SK-MEL-5 (cell line): Measurements from ENCODE around the gene RHOU. TPM values are rescaled to one million over a fixed set of nuclear protein-coding genes. Genes with fewer than 3 reads are reported as not detected.
A peak's percentile ranks its signal among the peaks of the same experiment; 100 is the strongest.

ENCODE experiments used
- DNase-seq: peaks from one replicate; pipeline ENCODE4 v3.0.0-alpha.2; 2016; ENCODE audit warnings: low read depth, low spot score
- in situ Hi-C: cut with HindIII; loops from 2 replicates; pipeline ENCODE4 v1.10.0; 2016; ENCODE audit warnings: low sequenced_read_pairs, high pct_unique_total_duplicates, low pct_unique_long_range_greater_than_20kb
- total RNA-seq: library from RNA; depleted of rRNA; stranded (reverse); fragments of >200 nt; shearing (Covaris generic); gene quantifications from 2 replicates; pipeline ENCODE4 v1.2.3, GENCODE V29; 2014

The RHOU gene
- total RNA-seq, 1 experiment from 2014 or later: 0.79 TPM

DNA sequence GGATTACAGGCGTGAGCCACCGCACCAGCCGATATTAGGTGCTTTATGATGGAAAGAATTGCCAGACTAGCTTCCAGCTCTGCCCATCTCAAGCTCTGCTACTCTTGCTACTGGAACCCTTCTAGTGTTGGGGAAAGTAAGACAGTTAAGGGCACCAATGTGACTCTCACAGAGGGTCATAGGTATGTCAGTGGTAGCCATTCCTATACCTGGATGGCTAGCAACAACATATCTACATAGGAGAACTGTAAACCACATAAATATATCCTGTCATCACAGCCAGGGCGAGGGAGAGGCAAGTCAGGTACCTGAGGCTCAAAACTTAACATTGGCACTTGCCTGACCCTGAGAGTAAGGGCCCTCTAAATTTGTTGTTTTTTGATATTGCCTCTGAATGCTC, 1.7 kb upstream of the RHOU start:
- DNase-seq: no peak
- in situ Hi-C loops: no loop called here

DNA sequence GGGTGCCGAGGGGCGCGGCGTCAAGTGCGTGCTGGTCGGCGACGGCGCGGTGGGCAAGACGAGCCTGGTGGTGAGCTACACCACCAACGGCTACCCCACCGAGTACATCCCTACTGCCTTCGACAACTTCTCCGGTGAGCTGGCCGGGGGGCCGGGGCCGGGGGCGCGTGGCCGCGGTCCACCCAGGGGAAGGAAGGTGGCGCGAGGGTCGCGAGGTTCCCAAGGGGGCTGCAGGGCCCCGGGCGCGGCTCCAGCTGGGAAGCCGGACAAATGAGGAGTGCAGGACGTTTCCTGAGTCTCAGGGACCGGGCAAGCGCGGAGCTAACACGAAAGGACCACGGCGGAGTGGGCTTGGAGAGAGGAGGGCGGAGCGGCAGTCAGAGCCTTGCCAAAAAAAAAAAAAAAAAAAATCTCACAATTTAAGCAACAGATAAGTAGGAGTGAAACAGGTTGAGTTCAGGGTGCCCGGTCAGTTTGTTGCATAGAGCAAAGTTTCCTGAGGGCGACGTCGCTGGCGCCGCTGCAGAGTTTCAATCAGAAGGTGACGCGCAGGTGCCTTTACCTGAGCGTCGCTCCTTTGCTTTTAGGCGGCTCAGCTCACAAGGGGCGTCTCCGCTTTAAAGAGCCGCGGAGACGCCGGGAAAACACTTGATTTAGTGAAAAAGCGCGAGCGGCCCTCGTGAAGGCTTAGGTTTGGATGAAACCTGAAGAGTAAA, 750 bp downstream of the RHOU start:
- DNase-seq: no peak
- in situ Hi-C loops: no loop called here

DNA sequence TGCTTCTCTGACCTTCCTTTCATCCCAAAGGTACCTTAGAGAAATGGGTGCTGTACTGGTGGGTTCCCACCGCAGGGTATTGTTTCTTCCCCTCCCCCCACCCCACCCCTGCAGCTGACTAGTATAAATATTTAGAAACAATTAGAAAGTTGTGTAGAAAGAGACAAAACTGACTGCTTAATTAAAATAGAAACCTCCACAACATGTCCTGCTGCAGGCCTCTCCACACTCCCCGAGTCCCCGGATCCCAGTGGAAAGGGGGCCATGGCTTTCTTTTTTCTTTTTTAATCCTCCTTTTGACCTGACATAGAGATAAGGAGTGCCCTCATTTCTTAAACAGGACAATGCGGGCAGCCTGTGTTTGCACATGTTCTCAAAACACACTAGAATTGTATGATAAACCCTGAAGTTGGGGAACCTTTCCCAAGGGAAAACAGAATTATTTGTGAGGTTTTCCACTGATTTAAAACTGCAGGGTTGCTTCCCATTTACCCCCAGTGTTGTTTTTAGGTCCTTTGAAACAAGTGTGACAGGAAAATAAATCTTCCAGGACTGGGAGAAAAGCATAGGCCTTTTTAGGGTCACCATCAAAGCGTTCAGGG, 1.7 kb downstream of the RHOU start:
- no peak for DNase-seq
- in situ Hi-C loops: no loop called here

DNA sequence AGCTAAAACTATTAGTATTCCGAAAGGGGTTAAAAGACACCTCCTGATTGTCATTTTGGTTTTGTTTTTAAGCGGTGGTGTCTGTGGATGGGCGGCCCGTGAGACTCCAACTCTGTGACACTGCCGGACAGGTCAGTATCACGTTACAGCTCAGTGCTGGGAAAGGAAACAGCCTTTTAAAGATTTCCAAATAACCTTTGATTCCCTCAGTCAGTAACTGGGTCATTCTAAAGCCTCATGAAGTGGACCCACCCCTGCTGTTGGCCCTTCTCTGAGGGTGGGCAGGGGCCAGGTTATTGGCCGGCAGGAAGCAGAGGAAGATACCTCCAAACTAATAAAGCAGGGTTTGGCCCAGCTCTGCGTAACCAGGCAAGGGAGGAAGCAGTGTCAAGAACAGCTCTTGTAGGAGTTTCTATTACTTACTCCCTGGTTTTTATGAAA, 2.3 kb downstream of the RHOU start:
- in situ Hi-C loops: no loop called here

DNA sequence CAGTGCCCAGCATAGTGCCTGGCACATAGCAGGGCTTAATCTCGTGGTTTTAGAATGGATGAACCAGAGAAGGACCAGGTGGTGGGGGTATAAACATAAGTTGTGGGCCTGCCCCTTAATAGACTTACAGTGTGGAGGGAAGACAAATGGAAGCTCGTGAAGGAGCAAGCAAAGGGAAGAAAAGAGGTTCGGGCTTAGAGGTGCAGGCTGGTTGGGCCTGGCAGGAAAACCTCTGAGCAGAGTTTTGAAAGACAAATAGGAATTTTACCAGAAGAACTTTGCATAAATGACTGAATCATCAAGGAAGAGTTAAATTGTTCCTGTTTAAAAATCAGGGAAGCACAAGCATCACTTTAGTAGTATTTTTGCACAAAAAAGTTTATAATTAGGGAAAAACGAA, 4.5 kb downstream of the RHOU start:
- DNase-seq: no peak
- in situ Hi-C loops: no loop called here

More for the DNA sequence above, 2.3 kb downstream of the RHOU start:
- DNase-seq: no peak

DNA sequence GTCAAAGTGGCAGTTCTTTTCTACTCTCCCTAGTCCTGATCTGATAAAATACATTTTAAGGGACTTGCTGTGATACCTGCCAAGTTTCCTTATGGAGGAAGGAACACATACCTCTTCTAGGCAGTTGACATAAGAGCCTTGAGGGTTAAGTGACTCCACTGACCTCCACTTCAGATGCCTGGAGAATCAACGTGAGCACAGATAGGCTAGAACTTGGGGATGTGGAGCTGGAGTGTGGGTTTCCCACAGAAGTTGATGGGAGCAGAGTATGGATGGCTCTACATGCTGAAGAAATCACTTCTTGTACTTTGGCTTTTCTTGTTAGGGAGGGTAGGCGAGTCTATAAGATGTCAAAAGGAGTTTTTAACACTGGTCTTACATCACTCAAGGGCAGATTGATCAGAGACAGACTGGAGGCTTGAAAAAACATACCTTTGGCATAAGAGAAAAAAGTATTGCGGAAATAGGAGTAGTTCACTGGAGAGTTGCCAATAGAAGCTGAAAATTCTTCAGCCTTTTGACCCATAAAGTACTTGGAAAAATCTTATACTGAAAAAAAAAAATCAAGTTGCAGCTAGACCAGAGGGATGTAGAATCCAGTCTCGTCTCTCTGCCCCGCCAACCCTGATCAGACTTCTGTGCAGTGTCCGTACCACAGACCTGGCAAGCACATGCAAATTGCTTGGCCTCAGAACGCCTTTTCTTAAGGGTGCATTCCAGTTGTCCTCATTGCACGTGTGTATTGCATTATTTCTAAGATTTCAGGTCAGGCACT, 5.5 kb downstream of the RHOU start:
- in situ Hi-C loops: no loop called here
- DNase-seq: no peak

DNA sequence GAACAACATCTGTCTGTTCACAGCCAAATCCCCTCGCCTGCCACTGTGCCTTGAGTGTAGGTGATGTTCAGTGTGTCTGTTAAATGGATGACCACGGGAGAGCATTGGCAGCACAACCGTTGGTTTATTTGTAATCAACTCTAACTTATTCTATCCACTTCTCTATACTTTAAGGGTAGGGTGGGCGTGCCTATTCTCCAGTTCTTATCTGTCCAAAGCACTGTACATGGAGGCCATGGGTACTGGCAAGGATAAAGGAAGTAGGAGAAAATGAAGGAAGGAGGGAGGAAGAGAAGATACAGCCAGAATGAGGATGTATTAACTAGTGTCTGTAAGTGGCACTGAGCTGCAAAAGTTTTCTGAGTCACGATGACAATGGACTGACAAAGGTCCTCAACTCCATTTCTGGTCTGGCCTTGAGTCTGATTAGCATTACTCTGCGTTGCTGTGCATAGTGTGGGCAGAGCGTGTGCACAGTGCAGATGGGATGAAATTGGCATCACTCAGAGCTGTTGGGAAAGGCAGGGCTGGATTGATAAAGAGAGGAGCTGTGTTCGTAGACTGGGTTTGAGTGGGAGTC, 7.1 kb downstream of the RHOU start:
- in situ Hi-C loops: no loop called here
- no peak for DNase-seq

DNA sequence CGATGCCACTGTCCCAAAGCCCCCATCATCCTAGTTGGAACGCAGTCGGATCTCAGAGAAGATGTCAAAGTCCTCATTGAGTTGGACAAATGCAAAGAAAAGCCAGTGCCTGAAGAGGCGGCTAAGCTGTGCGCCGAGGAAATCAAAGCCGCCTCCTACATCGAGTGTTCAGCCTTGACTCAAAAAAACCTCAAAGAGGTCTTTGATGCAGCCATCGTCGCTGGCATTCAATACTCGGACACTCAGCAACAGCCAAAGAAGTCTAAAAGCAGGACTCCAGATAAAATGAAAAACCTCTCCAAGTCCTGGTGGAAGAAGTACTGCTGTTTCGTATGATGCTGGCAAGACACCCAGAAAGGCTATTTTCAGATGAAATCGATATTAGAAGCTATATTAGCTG, 8.1 kb downstream of the RHOU start:
- in situ Hi-C loops: no loop called here
- DNase-seq: no peak

DNA sequence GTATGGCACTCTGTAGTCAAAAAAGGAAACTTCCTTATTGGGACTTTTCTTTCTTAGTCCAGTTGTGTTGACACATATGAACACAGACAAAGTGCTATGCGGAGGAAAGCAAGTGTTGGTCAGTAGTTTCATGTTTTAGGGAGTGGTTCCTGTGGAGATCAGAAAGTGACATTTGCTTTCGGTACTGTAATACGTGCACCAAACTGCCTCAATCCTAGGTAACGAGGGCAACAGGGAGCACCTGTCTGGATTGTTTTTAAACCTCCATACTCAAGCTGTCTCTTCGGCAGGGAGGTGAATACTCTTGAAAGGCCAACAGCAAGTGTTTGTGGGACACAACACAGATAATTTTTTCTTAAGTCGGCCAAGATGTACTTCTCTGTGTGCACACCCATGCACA, 9.1 kb downstream of the RHOU start:
- no peak for DNase-seq
- in situ Hi-C loops: no loop called here

DNA sequence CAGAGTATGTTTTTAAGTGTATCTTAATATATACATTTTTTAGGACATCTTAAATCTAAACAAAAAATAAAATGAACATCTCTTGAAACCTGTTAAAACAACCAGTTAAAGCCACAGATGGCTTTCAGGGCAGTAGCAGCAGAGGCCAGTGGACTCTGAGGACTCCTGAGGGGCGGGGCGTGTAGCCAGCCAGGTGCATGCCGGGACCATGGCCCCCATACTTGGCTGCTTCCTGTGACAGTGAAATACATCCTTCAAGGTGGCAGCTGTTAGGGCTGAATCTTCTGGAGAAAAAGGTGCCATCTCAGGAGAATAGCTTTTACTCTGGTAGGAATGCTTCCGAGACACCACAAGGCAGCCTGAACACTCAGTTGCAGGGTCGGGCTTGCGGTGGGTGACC, 9.6 kb downstream of the RHOU start:
- in situ Hi-C loops: no loop called here
- no peak for DNase-seq

DNA sequence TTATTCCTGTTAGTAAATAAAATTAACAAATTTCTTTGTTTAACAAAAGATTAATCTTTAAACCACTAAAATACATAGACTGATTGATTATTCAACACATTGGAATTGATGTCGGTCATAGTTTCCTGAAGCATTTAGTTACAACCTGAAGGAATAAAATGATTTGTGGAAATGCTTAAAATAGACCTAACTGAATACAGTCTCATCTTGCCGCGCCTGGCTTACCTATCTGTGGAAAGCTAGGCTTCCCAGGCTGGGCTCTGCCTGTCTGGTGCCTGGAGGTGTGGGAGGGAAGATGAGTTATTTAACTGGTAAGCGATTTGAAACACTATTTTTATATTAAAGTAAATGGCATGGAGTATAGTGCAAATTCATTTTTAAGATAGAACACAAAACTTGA, 10.2 kb downstream of the RHOU start:
- in situ Hi-C loops: no loop called here
- DNase-seq: no peak

DNA sequence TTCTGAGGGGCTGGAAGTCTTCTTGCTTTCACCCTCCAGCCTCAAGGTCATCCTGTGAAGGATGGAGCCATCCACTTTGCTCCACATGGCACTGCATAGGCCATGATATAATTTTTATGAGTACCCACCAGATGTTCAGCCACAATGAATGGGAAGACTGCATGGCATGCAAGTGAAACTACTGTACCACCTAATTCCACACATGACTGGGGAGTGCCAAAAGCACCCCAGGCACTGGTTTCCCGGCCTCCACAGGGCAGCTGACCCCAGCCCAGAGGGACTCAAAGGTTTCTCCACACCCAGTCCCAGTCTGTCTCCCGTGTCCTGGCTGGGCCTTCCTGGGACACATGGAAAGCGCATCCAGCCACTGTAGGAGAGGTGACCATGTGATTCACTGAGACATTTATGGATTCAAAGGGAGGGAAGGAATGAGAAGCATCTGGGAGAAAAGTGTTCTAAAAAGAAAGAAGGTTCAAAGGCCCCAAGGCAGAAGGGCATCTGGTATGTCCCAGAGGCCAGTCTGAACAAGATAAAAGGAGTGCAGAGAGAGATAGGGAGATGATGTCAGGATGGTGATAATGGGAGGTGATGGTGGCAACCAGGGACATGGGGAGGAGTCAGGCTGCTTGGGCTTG, 12.1 kb downstream of the RHOU start:
- in situ Hi-C loops: no loop called here
- no peak for DNase-seq

DNA sequence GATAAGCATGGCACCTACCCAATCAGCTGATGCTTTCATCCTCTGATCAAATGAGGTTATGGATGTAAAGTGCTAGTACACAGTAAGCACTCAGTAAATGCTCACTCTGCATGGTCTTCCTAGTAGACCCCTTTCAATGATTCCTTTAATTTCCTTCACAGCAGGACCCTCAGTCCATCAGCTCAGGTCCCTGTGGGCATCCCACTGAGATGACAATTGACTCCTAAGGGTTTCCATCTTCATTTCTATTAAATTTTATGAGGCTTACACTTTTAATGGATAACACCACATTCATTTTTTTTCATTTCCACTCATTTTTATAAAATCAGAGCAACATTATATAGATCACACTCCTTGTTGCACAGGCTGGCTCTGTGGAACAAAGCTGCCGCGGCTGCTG, 12.8 kb downstream of the RHOU start:
- no peak for DNase-seq
- in situ Hi-C loops: no loop called here

DNA sequence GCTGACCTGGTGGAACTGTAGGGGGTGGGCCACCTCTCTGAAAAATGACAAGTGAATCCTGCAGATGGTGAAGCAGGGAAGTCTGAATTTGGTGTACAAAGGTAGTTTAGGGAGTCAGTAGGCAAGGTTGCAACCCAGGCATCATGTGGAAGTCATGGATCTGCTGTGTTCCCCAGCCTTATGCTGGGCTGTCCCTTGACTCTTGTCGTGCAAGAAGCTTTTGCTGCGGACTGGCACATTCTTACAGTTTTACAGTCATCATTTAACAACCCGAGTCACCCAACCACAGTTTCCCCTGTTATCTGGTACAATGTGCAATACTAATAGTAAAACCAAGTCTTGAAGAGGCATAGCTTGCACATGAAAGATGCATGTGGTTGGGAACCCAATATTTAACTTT, 13.2 kb downstream of the RHOU start:
- no peak for DNase-seq
- in situ Hi-C loops: no loop called here

DNA sequence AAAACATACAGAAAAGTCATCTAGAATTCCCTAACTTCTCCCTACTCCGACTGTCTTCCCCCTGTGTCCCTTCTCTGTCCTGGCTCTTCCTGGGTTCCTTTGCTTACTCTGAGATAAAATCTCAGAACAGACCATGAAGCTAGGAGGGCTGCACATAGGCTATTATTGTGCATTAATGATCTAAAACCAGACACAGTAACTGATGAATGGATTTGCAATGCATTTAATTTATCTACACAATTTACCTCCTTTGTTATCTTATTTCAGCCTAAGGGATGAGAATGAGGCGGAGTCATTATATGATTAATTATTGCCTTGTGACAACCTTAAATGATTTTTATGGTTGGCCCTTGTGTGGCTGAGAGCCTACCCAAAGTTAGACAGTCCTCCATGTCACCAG, 14.5 kb downstream of the RHOU start:
- no peak for DNase-seq
- in situ Hi-C loops: no loop called here

DNA sequence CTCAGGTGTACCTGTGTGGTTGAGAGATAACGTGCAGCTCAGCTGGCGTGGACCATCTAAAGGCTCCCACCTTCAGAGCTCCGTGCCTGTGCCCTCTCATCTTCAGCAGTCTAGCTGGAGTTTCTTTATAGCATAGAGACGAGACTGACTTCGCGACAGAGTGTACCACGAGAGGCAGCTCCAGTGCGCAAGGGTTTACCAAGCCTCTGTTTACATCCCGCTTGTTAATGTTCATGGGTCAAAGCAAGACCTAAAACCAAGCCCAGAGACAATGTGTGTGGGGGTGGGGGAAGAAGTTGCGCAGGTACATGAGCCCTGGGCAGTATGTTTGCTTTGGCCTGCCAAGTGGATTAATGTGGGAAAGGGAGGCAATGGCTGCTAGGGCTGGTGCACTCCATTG, 15.6 kb downstream of the RHOU start:
- in situ Hi-C loops: no loop called here
- no peak for DNase-seq

DNA sequence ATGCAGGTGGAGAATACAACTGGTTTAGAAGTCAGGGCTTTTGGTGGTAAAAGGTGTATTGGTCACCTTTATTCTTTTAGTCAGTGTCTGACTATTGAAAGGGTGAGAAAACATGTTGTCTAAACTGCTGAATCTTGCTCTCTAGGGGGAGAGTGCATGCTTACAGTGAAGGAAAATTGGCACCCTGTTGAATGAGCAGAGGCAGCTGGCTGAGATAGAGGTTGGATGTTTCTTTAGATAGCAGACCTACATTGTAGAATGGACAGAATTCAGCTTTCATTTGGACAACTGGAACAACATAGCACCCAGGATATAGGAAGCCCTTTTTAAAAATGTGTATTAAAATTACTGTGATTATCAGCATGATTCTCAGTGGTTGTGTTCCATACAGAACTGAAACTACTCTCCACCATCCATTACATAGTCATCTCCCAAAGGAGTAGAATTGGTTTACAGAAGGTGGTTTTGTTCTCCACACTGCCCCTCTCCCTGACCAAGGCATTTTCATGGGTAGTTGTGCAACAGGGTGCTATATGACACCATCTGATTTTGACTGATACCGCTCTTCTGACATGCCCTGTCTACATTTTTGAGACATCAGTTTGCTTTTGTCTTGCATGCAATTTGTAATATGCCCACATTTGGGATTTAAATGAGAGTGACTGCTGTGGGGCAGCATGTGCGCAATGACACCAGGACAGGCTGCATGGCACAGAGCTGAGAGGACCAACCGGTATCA, 16.2 kb downstream of the RHOU start:
- peak; percentile 41 for DNase-seq
- in situ Hi-C loops: no loop called here
